HG03520 (cell line): Measurements from ENCODE around the gene SCN9A.
"Not testable (repeated sequence)": the region's sequence is repeated elsewhere in the genome, so short reads cannot be mapped to it uniquely, and the experiment has no call there.

Experiments
- ATAC-seq: cut with Tn5 transposase; IDR thresholded peaks from one replicate; pipeline ENCODE4 v1.9.1; 2021; ENCODE audit warnings: mild to moderate bottlenecking, moderate library complexity; ENCODE audit not compliant: unreplicated experiment

SCN9A gene

GRCh38 chr2:166375736-166376487 is at the start of gene SCN9A:
TSS of gene SCN9A (minus strand) at chr2:166375944. CDS start at chr2:166311756, 64,188 bp downstream.
- peak; percentile 59 for ATAC-seq

GRCh38 chr2:166424841-166425240 is 49.1 kb upstream of the SCN9A start:
- no peak for ATAC-seq

DNA sequence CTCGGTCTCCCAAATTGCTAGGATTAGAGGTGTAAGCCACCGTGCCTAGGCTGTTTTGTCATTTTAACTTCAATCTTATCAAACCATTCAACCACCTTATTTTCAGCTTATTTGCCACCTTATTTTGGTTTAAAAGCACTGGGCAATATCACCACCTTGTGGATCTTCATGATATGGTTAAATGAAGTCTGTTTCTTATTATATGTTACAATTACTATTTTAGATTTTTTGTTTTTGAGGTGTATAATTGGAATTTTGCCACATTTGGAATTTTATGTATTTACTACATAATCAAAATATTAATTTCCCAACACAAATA is 43.8 kb upstream of the SCN9A start:
- ATAC-seq: no peak

DNA sequence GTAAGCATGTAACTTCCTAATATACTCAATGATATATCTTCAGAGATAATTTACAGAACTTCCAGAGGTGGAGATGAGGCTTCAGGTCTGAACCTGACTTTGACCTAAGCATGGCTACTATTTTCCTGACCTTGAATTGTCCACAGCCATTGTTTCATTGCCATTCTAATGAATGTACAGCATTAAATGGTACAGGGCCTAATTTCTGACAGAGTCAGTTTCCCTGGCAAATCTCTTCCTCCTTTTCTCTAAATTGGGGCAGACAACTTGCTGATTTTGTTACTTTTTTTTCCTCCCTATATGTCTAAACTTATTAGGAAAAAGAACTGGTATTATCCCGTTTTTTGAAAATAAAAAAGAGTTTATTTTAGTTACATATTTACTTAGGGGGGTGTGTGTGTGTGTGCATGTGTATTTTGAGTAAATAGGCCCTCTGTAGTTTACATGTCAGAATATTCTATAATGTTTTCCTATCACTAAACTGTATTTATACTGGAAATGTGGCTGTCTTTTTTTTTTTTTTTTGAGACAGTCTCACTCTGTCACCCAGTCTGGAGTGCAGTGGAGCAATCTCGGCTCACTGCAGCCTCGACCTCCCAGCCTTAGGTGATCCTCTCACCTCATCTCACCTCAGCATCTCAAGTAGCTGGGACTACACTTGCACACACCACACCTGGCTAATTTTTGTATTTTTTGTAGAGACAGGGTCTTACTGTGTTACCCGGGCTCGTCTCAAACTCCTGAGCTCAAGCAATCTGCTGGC is 43.3 kb upstream of the SCN9A start:
- no peak for ATAC-seq

- ATAC-seq: no peak
Observed at GRCh38 chr2:166417669-166418068, 41.9 kb upstream of the SCN9A start.

DNA sequence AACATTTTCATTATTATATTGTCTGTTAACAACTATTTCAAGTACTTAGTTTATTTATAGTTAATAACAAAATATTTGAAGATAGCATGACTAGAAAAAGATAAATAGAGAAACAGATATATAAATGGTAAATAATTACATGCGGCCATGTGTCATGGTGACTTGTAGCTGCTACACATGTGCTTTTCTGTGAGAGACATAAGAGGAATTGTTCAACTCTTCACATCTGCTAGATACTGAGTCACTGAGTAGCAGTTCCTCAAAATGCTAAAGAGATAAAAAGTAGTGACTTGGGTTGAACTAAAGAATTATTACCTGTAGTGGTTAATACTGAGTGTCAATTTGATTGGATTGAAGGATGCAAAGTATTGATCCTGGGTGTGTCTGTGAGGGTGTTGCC is 37.5 kb upstream of the SCN9A start:
- no peak for ATAC-seq

- ATAC-seq: no peak
Observed at GRCh38 chr2:166411473-166412230, 35.9 kb upstream of the SCN9A start.

- no peak for ATAC-seq
Observed at GRCh38 chr2:166410828-166411472, 35.2 kb upstream of the SCN9A start.

- ATAC-seq: not testable (repeated sequence)
Observed at GRCh38 chr2:166407746-166408145, 32.0 kb upstream of the SCN9A start.

DNA sequence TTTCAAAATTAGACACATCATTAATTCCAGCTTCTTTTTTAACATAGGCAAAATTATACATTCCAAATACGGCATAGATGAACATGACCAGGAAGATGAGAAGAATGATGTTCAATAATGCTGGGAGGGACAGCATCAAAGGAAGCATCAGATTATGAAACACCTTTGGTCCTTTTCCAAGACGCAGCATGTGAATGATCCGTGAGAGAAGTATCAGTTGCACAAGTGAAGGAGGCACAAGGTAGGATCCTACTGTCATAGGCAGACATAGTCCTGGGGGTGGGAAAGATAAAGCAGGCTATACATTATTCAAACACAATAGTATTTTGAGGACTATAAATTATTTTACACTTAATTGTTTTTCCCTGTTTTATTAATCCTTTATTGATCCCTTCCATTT is 30.6 kb upstream of the SCN9A start:
- no peak for ATAC-seq

DNA sequence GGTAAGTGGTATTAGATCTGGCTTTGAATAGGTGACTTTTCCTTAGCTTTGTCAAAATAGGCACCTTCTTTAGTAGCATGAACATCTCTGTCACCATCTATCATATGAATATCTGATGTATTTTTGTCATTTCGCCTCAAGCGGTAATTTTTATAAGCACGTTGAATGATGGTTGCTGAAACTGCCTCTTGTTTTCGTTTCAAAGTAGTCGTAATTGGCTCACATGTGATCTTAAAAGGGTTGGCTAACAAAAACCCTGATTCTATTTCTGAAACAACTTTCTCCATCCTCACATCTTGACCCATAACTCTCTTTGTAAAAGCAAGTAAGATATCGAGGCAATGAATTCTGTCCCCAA is 29.8 kb upstream of the SCN9A start:
- ATAC-seq: no peak

- no peak for ATAC-seq
Observed at GRCh38 chr2:166404831-166405568, 29.3 kb upstream of the SCN9A start.

GRCh38 chr2:166394245-166394644 is 18.5 kb upstream of the SCN9A start:
- no peak for ATAC-seq

DNA sequence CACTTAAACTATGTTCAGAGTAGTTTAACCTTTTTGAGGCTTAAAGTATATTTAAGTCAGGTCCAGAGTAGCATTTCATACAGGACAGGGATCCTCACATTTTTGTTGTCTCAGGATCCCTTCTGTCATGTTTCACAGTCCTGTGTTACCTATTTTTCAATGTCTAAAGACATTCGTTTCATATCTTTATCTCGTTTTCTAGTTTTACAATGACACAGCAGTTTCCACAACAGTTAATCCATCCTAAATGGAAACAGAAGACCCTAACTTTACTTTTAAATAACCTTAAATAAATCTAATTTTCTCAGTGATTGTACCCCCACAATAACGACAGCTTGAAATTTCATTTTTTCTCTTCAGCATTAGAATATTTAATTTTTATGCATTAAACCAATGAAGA is 17.3 kb upstream of the SCN9A start:
- ATAC-seq: no peak

- no peak for ATAC-seq
Observed at GRCh38 chr2:166388481-166389070, 12.8 kb upstream of the SCN9A start.

DNA sequence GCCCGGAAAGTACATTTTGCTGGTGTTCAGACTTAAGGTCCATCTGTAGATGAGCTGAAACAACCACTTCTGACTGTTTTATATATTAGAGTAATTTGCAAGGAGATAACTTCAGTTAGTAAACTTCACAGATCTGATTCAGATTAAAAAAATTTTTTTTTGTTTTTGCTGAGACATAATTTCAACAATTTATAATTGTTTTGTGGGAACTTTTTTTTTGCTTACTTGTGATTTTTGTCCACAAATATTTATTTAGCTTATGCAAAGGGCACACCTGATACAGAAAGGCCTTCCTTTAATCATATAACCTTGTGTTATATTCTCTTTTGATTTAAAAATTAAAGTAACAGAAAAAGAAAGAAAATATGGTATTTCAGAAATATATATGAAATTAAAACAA is 9.6 kb upstream of the SCN9A start:
- ATAC-seq: no peak

DNA sequence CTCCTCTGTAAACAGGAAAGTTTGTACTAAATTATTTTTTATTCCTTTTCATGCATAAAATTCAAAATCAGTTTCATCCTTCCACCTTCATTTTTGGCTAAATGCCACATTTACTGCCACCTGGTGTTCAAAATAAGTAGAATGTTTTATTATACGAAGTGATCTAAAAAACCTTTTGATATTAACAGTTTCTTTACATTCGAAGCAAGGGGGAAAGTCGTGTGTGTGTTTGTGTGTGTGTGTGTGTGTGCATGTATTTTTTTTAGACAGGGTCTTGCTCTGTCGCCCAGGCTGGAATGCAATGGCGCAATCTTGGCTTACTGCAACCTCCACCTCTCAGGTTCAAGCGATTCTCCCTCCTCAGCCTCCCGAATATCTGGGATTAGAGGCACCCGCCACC is 9.0 kb upstream of the SCN9A start:
- ATAC-seq: no peak

GRCh38 chr2:166382448-166382847 is 6.7 kb upstream of the SCN9A start:
- ATAC-seq: no peak

- no peak for ATAC-seq
Observed at GRCh38 chr2:166380615-166381014, 4.9 kb upstream of the SCN9A start.

GRCh38 chr2:166376873-166377272 is 1.1 kb upstream of the SCN9A start:
- no peak for ATAC-seq
